ENCODE measurements around the gene EXOSC9.

Gene EXOSC9

DNA sequence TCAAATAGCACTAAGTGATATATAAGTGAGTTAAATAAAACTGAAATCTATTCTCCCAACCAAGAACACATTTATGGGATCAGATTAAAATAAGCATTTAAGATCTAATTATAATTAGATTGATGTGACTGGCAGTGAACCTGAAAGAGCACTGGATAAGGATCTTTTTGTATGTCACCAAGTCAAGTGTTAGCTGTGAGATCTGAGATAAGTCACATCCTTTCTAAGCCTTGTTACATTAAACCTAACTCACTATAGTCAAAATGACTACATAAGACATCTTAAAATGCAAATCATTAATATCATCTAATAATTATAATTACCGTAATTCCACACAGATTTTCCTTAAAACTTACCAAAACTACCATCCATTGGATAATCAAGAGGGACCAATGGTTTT, 20.9 kb downstream of the EXOSC9 start:
- in situ Hi-C loops (cut with HindIII; ENCODE audit: low sequenced_read_pairs), result no loop called here

DNA sequence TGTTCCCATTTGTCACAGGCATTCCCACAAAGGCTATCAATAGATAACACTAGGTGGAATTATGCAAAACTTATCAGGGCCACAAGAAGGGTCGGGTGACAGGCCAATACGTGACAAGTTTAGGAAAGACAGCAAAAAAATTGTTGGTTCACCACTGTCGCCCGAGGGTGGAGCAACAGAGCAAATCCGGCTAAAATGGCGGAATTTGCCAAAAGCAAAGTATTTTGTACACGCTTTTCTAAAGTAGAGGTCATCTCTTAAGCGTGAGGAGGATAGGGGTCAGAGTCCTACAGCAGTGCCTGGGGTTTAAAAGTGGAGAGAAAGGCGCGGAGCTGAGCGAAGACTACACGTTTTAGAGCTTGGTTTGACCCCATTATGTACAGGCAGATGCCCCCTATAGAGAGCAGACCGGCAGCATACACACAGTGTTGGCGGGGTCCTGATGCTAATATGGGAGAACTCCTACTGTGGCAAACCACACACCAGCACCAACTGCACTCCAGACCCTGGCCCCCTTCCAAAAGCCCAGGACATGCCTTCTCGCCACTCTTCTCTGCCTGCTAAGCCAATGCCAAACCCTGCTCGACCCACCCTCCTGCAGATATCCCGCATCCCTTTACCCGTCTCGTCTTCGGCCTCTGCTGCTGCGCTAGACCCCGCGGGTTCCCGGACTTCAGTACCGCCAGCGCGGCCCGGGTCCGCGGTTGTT, 21.8 kb downstream of the EXOSC9 start:
- in situ Hi-C loops (cut with HindIII; ENCODE audit: low sequenced_read_pairs), result no loop called here

DNA sequence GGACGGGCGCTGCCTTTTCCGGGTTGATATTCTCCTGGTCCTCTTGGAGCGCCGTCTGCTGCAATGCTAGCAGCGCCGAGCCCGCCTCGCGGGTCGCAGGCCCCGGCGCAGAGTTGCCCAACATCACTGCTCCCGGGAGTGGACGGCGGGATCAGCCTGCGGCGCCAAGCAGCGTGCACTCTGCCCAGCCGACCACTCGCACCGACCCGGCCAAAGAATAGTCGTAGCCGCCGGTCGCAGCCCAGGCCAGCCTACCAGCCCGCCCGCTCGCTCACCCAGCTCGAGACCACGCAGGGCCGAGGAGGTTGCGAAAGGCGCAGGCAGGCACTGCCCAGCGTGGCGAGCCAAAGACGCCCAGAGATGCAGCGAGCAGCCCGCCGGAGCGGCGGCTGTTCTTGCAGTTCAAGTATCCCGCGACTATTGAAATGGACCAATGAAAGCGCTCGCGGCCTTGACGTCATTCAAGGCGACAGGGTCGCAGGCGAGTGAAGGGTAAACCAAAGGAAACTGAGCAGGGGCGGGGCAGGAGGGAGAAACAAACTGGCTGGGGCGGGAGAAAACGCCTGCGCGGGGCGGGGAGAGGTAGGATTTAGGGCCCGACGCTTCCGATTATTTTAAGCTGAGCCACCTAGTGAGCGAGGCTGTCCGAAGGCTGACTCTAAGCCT, 22.5 kb downstream of the EXOSC9 start, which contains the start of gene CCNA2:
TSS of gene CCNA2 (minus strand) at position 379 of the 666 bp plus-strand sequence. CDS start at position 124, 255 bp downstream.
- in situ Hi-C loops (cut with HindIII; ENCODE audit: low sequenced_read_pairs), result no loop called here

DNA sequence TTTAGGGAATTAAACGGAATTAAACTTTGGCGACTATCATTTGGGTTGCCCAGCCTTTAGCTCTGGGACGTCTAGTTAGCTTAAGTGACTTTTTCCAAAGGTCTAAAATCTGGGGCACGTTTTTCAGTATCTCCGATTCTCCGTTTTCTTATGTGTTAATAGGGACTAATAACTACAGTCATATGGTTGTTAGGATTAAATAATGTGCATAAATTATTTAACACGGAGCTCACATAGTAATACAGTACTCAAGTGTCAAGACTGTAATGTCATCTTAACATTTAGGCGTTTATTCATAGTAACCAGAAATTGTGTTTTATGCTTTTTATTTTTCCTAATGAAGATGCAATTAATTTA, 23.0 kb downstream of the EXOSC9 start:
- in situ Hi-C loops (cut with HindIII; ENCODE audit: low sequenced_read_pairs), result no loop called here

- in situ Hi-C loops (cut with HindIII; ENCODE audit: low sequenced_read_pairs), result no loop called here
Measured at GRCh38 chr4:121824950-121825349, 23.8 kb downstream of the EXOSC9 start.

DNA sequence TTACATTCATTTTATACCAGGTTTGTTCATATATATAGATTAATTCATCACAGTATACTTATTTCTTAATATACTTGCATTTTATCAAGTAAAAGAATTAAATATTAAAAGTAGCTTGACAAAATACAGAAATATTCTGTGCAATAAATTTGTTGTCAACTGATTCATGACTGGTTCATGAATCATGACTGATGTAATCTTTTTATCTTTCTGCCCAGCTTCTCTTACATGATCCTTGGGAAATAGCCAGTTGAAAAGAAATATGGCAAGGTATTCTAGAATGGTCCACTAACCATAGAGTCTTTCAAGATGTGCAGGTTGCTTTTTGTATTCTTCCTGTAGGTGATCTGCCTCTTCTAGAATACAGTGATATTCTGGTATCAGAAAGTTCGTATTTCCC, 26.7 kb downstream of the EXOSC9 start:
- in situ Hi-C loops (cut with HindIII; ENCODE audit: low sequenced_read_pairs), result no loop called here

DNA sequence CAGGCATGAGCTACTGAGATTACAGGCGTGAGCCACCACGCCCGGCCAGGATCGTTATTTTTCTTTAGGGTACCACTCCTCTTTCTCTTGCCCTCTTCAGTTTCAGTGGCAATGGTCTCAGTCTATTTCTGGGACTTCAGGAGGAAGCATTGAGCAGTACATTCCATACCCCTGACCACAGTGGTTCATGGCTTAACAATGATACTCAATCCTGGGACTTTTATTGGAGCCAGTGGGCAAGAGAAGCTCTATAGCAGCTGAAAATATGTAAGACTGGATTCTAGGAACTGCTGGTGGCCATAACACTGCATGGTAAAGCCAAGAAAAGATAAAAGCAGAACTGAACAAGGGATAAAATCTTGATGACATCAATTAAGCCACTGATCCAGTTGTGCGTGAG, 28.4 kb downstream of the EXOSC9 start:
- in situ Hi-C loops (cut with HindIII; ENCODE audit: low sequenced_read_pairs), result no loop called here

- in situ Hi-C loops (cut with HindIII; ENCODE audit: low sequenced_read_pairs), result no loop called here
Measured at GRCh38 chr4:121838136-121838535, 37.0 kb downstream of the EXOSC9 start.

GRCh38 chr4:121842862-121843261, 41.7 kb downstream of the EXOSC9 start:
- in situ Hi-C loops (cut with HindIII; ENCODE audit: low sequenced_read_pairs), result no loop called here

DNA sequence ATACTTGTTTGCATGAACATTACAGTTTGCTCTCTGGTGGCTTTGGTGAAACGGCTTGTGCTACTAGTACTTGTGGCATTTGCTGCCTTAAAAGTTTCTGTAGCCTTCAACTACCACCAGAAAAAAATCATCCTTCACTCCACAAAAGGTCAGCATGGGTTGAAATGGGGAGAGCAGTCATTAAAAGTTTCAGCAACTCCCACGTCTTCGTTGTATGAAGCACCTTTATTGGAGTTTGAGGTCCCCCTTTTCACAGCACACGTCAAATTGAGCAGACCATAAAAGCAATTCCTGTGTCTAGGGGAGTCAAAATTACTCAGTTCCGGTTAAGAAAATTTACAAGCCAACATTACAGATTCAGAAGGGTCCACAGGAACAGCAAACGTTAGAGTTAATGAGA, 45.5 kb downstream of the EXOSC9 start:
- in situ Hi-C loops (cut with HindIII; ENCODE audit: low sequenced_read_pairs), result no loop called here

GRCh38 chr4:121851354-121851753, 50.2 kb downstream of the EXOSC9 start:
- in situ Hi-C loops (cut with HindIII; ENCODE audit: low sequenced_read_pairs), result no loop called here

DNA sequence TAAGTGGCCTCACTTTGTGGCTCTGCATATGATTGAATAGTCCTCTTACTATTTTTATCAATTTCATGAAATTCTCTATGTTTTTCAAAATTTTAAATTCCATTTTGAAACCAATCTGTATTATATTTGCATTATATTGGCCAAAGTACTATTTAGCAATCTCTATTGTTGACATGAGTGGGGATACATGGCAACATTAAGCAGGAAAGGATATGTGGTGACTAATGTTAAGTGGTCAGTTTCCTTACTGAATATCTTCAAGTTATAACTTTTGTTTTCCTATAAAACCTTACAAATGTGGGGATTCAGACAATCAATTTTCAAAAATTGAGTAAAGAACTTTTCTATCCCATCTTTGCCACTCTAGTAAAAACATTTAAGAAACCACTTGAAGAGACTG, 59.0 kb downstream of the EXOSC9 start:
- in situ Hi-C loops (cut with HindIII; ENCODE audit: low sequenced_read_pairs), result no loop called here

- in situ Hi-C loops (cut with HindIII; ENCODE audit: low sequenced_read_pairs), result no loop called here
Measured at GRCh38 chr4:121861426-121861825, 60.3 kb downstream of the EXOSC9 start.

- in situ Hi-C loops (cut with HindIII; ENCODE audit: low sequenced_read_pairs), result no loop called here
Measured at GRCh38 chr4:121863799-121864198, 62.7 kb downstream of the EXOSC9 start.
